ENCODE measurements around the gene ZNF821. TPM values are rescaled to one million over a fixed set of nuclear protein-coding genes. Genes with fewer than 3 reads are reported as not detected.
A peak's percentile ranks its signal among the peaks of the same experiment; 100 is the strongest.

ZNF821 gene
- polyA plus RNA-seq, result 11.2 TPM
- long read RNA-seq, donor 1, result 0 reads
- long read RNA-seq, donor 2, result 0 reads
- long read RNA-seq, donor 3, result 0 reads
- long read RNA-seq, donor 4, partial matches to known transcripts, result 0 of 1 reads
- long read RNA-seq, donor 4, other reads (novel, unspliced or antisense), result 0 of 1 reads
- long read RNA-seq, donor 5, result 0 reads
- long read RNA-seq, donor 6, partial matches to known transcripts, result 0 of 4 reads
- long read RNA-seq, donor 6, other reads (novel, unspliced or antisense), result 0 of 4 reads
- long read RNA-seq, donor 7, partial matches to known transcripts, result 0 of 2 reads
- long read RNA-seq, donor 7, other reads (novel, unspliced or antisense), result 0 of 2 reads
- long read RNA-seq, donor 8, partial matches to known transcripts, result 243 of 271 reads
- long read RNA-seq, donor 8, other reads (novel, unspliced or antisense), result 27 of 271 reads
- long read RNA-seq, donor 9, partial matches to known transcripts, result 0 of 1 reads
- long read RNA-seq, donor 9, other reads (novel, unspliced or antisense), result 0 of 1 reads
- long read RNA-seq, donor 10, result 0 reads
- long read RNA-seq, donor 11, partial matches to known transcripts, result 129 of 130 reads
- long read RNA-seq, donor 11, other reads (novel, unspliced or antisense), result 0 of 130 reads

GRCh38 chr16:71883849-71884638, at the start of gene ZNF821:
Gene ZNF821, minus strand, starts transcription at chr16:71884182. Its CDS starts 4,236 bp downstream, at chr16:71879946.
- Histone ChIP-seq H3K36me3 (ENCODE audit: control insufficient read depth, insufficient read depth, low read length) (peaks cover 17% of the 10 kb centered on the region), H3K4me3 (ENCODE audit: low read length) (peak within 1 kb of the TSS; percentile 95), H3K9me3 (ENCODE audit: control insufficient read depth, low read depth, low read length) (no peaks in the 10 kb centered on the region), H3K4me1 (ENCODE audit: control insufficient read depth, insufficient read depth, low read length) (no peaks in the 10 kb centered on the region), H3K27me3 (ENCODE audit: control insufficient read depth, insufficient read depth, low read length) (no peaks in the 10 kb centered on the region), H3K27ac (ENCODE audit: low read length) (peak within 1 kb of the TSS; percentile 86)
- DNase-seq, result peak; percentile 74 to 84
- WGBS (ENCODE audit: insufficient coverage, low lambda C conversion rate), result no CpG with 5 or more reads among the region's 85 CpGs

GRCh38 chr16:71933017-71933416, 49.0 kb upstream of the ZNF821 start:
- Histone ChIP-seq H3K27me3 (ENCODE audit: control insufficient read depth, insufficient read depth, low read length) (no peaks in the 10 kb centered on the region), H3K36me3 (ENCODE audit: control insufficient read depth, insufficient read depth, low read length) (peaks cover 34% of the 10 kb centered on the region), H3K4me1 (ENCODE audit: control insufficient read depth, insufficient read depth, low read length) (no peaks in the 10 kb centered on the region), H3K9me3 (ENCODE audit: control insufficient read depth, low read depth, low read length) (no peaks in the 10 kb centered on the region), H3K4me3 (ENCODE audit: low read length) (no peak overlapping the region), H3K27ac (ENCODE audit: low read length) (no peak overlapping the region)
- no peak for DNase-seq
- no CpG with 5 or more reads among the region's 1 CpG for WGBS (ENCODE audit: insufficient coverage, low lambda C conversion rate)

- Histone ChIP-seq H3K4me1 (ENCODE audit: control insufficient read depth, insufficient read depth, low read length) (no peaks in the 10 kb centered on the region), H3K36me3 (ENCODE audit: control insufficient read depth, insufficient read depth, low read length) (peaks cover 46% of the 10 kb centered on the region), H3K27me3 (ENCODE audit: control insufficient read depth, insufficient read depth, low read length) (no peaks in the 10 kb centered on the region), H3K4me3 (ENCODE audit: low read length) (no peak overlapping the region), H3K27ac (ENCODE audit: low read length) (no peak overlapping the region), H3K9me3 (ENCODE audit: control insufficient read depth, low read depth, low read length) (no peaks in the 10 kb centered on the region)
- WGBS (ENCODE audit: insufficient coverage, low lambda C conversion rate), result no CpG with 5 or more reads among the region's 6 CpGs
- DNase-seq, result no peak
These were observed 47.6 kb upstream of the ZNF821 start for GRCh38 chr16:71931599-71931998.

- no peak for DNase-seq
- Histone ChIP-seq H3K27me3 (ENCODE audit: control insufficient read depth, insufficient read depth, low read length) (no peaks in the 10 kb centered on the region), H3K36me3 (ENCODE audit: control insufficient read depth, insufficient read depth, low read length) (peaks cover 51% of the 10 kb centered on the region), H3K27ac (ENCODE audit: low read length) (no peak overlapping the region), H3K4me3 (ENCODE audit: low read length) (no peak overlapping the region), H3K4me1 (ENCODE audit: control insufficient read depth, insufficient read depth, low read length) (no peaks in the 10 kb centered on the region), H3K9me3 (ENCODE audit: control insufficient read depth, low read depth, low read length) (no peaks in the 10 kb centered on the region)
- no CpG with 5 or more reads among the region's 2 CpGs for WGBS (ENCODE audit: insufficient coverage, low lambda C conversion rate)
These were observed 47.0 kb upstream of the ZNF821 start for GRCh38 chr16:71931001-71931400.

- no peaks in the 10 kb centered on the region for H3K4me1 ChIP-seq (ENCODE audit: control insufficient read depth, insufficient read depth, low read length)
- peaks cover 58% of the 10 kb centered on the region for H3K36me3 ChIP-seq (ENCODE audit: control insufficient read depth, insufficient read depth, low read length)
- 67% methylated on average over 2 of the region's 5 CpGs for WGBS (ENCODE audit: insufficient coverage, low lambda C conversion rate)
- H3K27me3 ChIP-seq (ENCODE audit: control insufficient read depth, insufficient read depth, low read length), result no peaks in the 10 kb centered on the region
- H3K4me3 ChIP-seq (ENCODE audit: low read length), result no peak overlapping the region
- DNase-seq, result no peak
- no peak overlapping the region for H3K27ac ChIP-seq (ENCODE audit: low read length)
- no peaks in the 10 kb centered on the region for H3K9me3 ChIP-seq (ENCODE audit: control insufficient read depth, low read depth, low read length)
These were observed 46.1 kb upstream of the ZNF821 start for GRCh38 chr16:71930013-71930563.

- Histone ChIP-seq H3K4me3 (ENCODE audit: low read length) (no peak overlapping the region), H3K27ac (ENCODE audit: low read length) (no peak overlapping the region), H3K36me3 (ENCODE audit: control insufficient read depth, insufficient read depth, low read length) (peaks cover 58% of the 10 kb centered on the region), H3K4me1 (ENCODE audit: control insufficient read depth, insufficient read depth, low read length) (no peaks in the 10 kb centered on the region), H3K9me3 (ENCODE audit: control insufficient read depth, low read depth, low read length) (no peaks in the 10 kb centered on the region), H3K27me3 (ENCODE audit: control insufficient read depth, insufficient read depth, low read length) (no peaks in the 10 kb centered on the region)
- no peak for DNase-seq
- WGBS (ENCODE audit: insufficient coverage, low lambda C conversion rate), result 80% methylated on average over 1 of the region's 3 CpGs
These were observed 45.1 kb upstream of the ZNF821 start for GRCh38 chr16:71929048-71929447.

GRCh38 chr16:71927787-71928186, 43.8 kb upstream of the ZNF821 start:
- no peaks in the 10 kb centered on the region for H3K27me3 ChIP-seq (ENCODE audit: control insufficient read depth, insufficient read depth, low read length)
- no peak for DNase-seq
- no peaks in the 10 kb centered on the region for H3K9me3 ChIP-seq (ENCODE audit: control insufficient read depth, low read depth, low read length)
- peaks cover 63% of the 10 kb centered on the region for H3K36me3 ChIP-seq (ENCODE audit: control insufficient read depth, insufficient read depth, low read length)
- WGBS (ENCODE audit: insufficient coverage, low lambda C conversion rate), result 60% methylated on average over 1 of the region's 5 CpGs
- no peak overlapping the region for H3K27ac ChIP-seq (ENCODE audit: low read length)
- H3K4me1 ChIP-seq (ENCODE audit: control insufficient read depth, insufficient read depth, low read length), result no peaks in the 10 kb centered on the region
- H3K4me3 ChIP-seq (ENCODE audit: low read length), result no peak overlapping the region

GRCh38 chr16:71927383-71927782, 43.4 kb upstream of the ZNF821 start:
- Histone ChIP-seq H3K4me3 (ENCODE audit: low read length) (no peak overlapping the region), H3K27ac (ENCODE audit: low read length) (no peak overlapping the region), H3K9me3 (ENCODE audit: control insufficient read depth, low read depth, low read length) (no peaks in the 10 kb centered on the region), H3K27me3 (ENCODE audit: control insufficient read depth, insufficient read depth, low read length) (no peaks in the 10 kb centered on the region), H3K4me1 (ENCODE audit: control insufficient read depth, insufficient read depth, low read length) (no peaks in the 10 kb centered on the region), H3K36me3 (ENCODE audit: control insufficient read depth, insufficient read depth, low read length) (peaks cover 66% of the 10 kb centered on the region)
- peak; percentile 23 to 69 for DNase-seq
- WGBS (ENCODE audit: insufficient coverage, low lambda C conversion rate), result no CpG with 5 or more reads among the region's 3 CpGs

GRCh38 chr16:71924710-71925109, 40.7 kb upstream of the ZNF821 start:
- WGBS (ENCODE audit: insufficient coverage, low lambda C conversion rate), result no CpG with 5 or more reads among the region's 2 CpGs
- H3K36me3 ChIP-seq (ENCODE audit: control insufficient read depth, insufficient read depth, low read length), result peaks cover 89% of the 10 kb centered on the region
- no peaks in the 10 kb centered on the region for H3K4me1 ChIP-seq (ENCODE audit: control insufficient read depth, insufficient read depth, low read length)

More at GRCh38 chr16:71924710-71925109, 40.7 kb upstream of the ZNF821 start:
- Histone ChIP-seq H3K27me3 (ENCODE audit: control insufficient read depth, insufficient read depth, low read length) (no peaks in the 10 kb centered on the region), H3K9me3 (ENCODE audit: control insufficient read depth, low read depth, low read length) (no peaks in the 10 kb centered on the region), H3K4me3 (ENCODE audit: low read length) (no peak overlapping the region), H3K27ac (ENCODE audit: low read length) (no peak overlapping the region)
- DNase-seq, result no peak

Measured in large intestine (tissue), 12 donors.